CD4-positive, CD25-positive, alpha-beta regulatory T cell (primary cell): Measurements from ENCODE around the gene PTPRT. TPM values are rescaled to one million over a fixed set of nuclear protein-coding genes. Genes with fewer than 3 reads are reported as not detected.

ENCODE experiments used
- ATAC-seq, 2 donors: fragments of 150-1000 bp; cut with Tn5 transposase; one replicate each; pipeline ENCODE4 v1.10.0; 2021; ENCODE audit warnings: low read depth in 2 of 2, moderate number of reproducible peaks in 2 of 2, moderate library complexity in 1 of 2
- DNase-seq, 3 donors: peaks; one replicate each; pipeline versions ENCODE4 v3.0.0 to v3.0.0-alpha.2; 2012 to 2022; ENCODE audit warnings: mixed read lengths in 1 of 3
- H3K27ac ChIP-seq: one replicate; pipeline ENCODE4 v1.7.0; 2013; ENCODE audit warnings: mild to moderate bottlenecking, low read length; ENCODE audit not compliant: insufficient read depth, poor library complexity, severe bottlenecking
- H3K27me3 ChIP-seq: one replicate; pipeline ENCODE4 v1.7.0; 2013; ENCODE audit warnings: low read length; ENCODE audit not compliant: control insufficient read depth, insufficient read depth
- H3K36me3 ChIP-seq: one replicate; pipeline ENCODE4 v1.7.0; 2013; ENCODE audit warnings: mild to moderate bottlenecking, low read length, moderate library complexity; ENCODE audit not compliant: control insufficient read depth, insufficient read depth
- H3K4me1 ChIP-seq: 2 replicates; pipeline ENCODE4 v1.7.0; 2013; ENCODE audit warnings: mild to moderate bottlenecking, low read length; ENCODE audit not compliant: insufficient read depth, control insufficient read depth, poor library complexity, severe bottlenecking
- H3K4me3 ChIP-seq: one replicate; pipeline ENCODE4 v1.7.0; 2013; ENCODE audit warnings: low read depth, mild to moderate bottlenecking, low read length, moderate library complexity
- H3K9me3 ChIP-seq, 2 experiments: 1 replicate in 1 of 2; 2 replicates in 1 of 2; pipeline ENCODE4 v1.7.0; 2013; ENCODE audit warnings: low read length in 2 of 2, mild to moderate bottlenecking in 1 of 2, moderate library complexity in 1 of 2; ENCODE audit not compliant: control insufficient read depth in 2 of 2
- H3K27ac Mint-ChIP-seq, 3 donors: one replicate each; pipeline ENCODE4 v1.8.0; 2020 to 2022; ENCODE audit warnings: mild to moderate bottlenecking in 3 of 3, mixed read lengths in 3 of 3, moderate library complexity in 2 of 3
- H3K27me3 Mint-ChIP-seq: one replicate; pipeline ENCODE4 v1.8.0; 2022; ENCODE audit warnings: mild to moderate bottlenecking, mixed read lengths
- H3K36me3 Mint-ChIP-seq: one replicate; pipeline ENCODE4 v1.8.0; 2020; ENCODE audit warnings: mixed read lengths
- H3K4me1 Mint-ChIP-seq, 4 donors: one replicate each; pipeline ENCODE4 v1.8.0; 2020 to 2022; ENCODE audit warnings: mixed read lengths in 4 of 4, mild to moderate bottlenecking in 1 of 4
- H3K4me3 Mint-ChIP-seq, 4 donors: one replicate each; pipeline ENCODE4 v1.8.0; 2020 to 2022; ENCODE audit warnings: mild to moderate bottlenecking in 4 of 4, mixed read lengths in 4 of 4, moderate library complexity in 3 of 4
- H3K9me3 Mint-ChIP-seq, 7 donors: one replicate each; pipeline ENCODE4 v1.8.0; 2020 to 2022; ENCODE audit warnings: mixed read lengths in 7 of 7, mild to moderate bottlenecking in 3 of 7, moderate library complexity in 2 of 7
- polyA plus RNA-seq, 4 donors: library from polyadenylated mRNA; unstranded; fragments of 300-500 nt; fragmentation: Illumina TruSeq; gene quantifications; one replicate each; pipeline ENCODE4 v1.2.3, GENCODE V29; 2021
- total RNA-seq: library from RNA; stranded (reverse); gene quantifications from one replicate; pipeline ENCODE4 v1.2.3, GENCODE V29; 2022

PTPRT gene
- total and polyA plus RNA-seq, 5 donors from 2014 or later, result not detected

GRCh38 chr20:43186312-43186711 lies 3.4 kb downstream of the PTPRT start:
- Mint-ChIP-seq H3K4me1 (peaks cover 0 to 11% (median 4%) of the 10 kb centered on the region in 4 donors), H3K36me3 (no peaks in the 10 kb centered on the region), H3K27me3 (peaks cover 39% of the 10 kb centered on the region), H3K9me3 (peaks cover 0 to 3% (median 0%) of the 10 kb centered on the region in 7 donors), H3K4me3 (no peak overlapping the region), H3K27ac (no peak overlapping the region)
- peaks cover 12% of the 10 kb centered on the region for H3K27me3 ChIP-seq
- no peak overlapping the region for H3K27ac ChIP-seq
- H3K9me3 ChIP-seq, result no peaks in the 10 kb centered on the region
- no peaks in the 10 kb centered on the region for H3K36me3 ChIP-seq
- DNase-seq (no peak), ATAC-seq (no peak)
- no peaks in the 10 kb centered on the region for H3K4me1 ChIP-seq
- no peak overlapping the region for H3K4me3 ChIP-seq

GRCh38 chr20:43185901-43186300 lies 3.8 kb downstream of the PTPRT start:
- Histone ChIP-seq H3K27me3 (peaks cover 10% of the 10 kb centered on the region), H3K4me1 (no peaks in the 10 kb centered on the region), H3K4me3 (no peak overlapping the region), H3K9me3 (no peaks in the 10 kb centered on the region), H3K36me3 (no peaks in the 10 kb centered on the region), H3K27ac (no peak overlapping the region)
- H3K4me1 Mint-ChIP-seq, result peaks cover 0 to 11% (median 4%) of the 10 kb centered on the region in 4 donors
- peaks cover 35% of the 10 kb centered on the region for H3K27me3 Mint-ChIP-seq
- DNase-seq (no peak), ATAC-seq (no peak)
- H3K27ac Mint-ChIP-seq, result no peak overlapping the region
- H3K9me3 Mint-ChIP-seq, result peaks cover 0 to 3% (median 0%) of the 10 kb centered on the region in 7 donors
- H3K4me3 Mint-ChIP-seq, result no peak overlapping the region
- H3K36me3 Mint-ChIP-seq, result no peaks in the 10 kb centered on the region

GRCh38 chr20:43183536-43184070 lies 6.1 kb downstream of the PTPRT start:
- Mint-ChIP-seq H3K4me3 (no peak overlapping the region), H3K4me1 (peaks cover 0 to 11% (median 4%) of the 10 kb centered on the region in 4 donors), H3K9me3 (peaks cover 0 to 3% (median 0%) of the 10 kb centered on the region in 7 donors), H3K36me3 (no peaks in the 10 kb centered on the region), H3K27ac (no peak overlapping the region), H3K27me3 (peaks cover 35% of the 10 kb centered on the region)
- DNase-seq, result no peak
- ATAC-seq, result no peak
- Histone ChIP-seq H3K36me3 (no peaks in the 10 kb centered on the region), H3K9me3 (no peaks in the 10 kb centered on the region), H3K27me3 (peaks cover 9% of the 10 kb centered on the region), H3K4me3 (no peak overlapping the region), H3K27ac (no peak overlapping the region), H3K4me1 (no peaks in the 10 kb centered on the region)

GRCh38 chr20:43178080-43178479 lies 11.6 kb downstream of the PTPRT start:
- ATAC-seq (no peak), DNase-seq (no peak)
- Mint-ChIP-seq H3K9me3 (peaks cover 0 to 3% (median 0%) of the 10 kb centered on the region in 7 donors), H3K36me3 (no peaks in the 10 kb centered on the region), H3K27ac (no peak overlapping the region), H3K4me3 (no peak overlapping the region), H3K4me1 (no peaks in the 10 kb centered on the region), H3K27me3 (peaks cover 10% of the 10 kb centered on the region)
- Histone ChIP-seq H3K36me3 (no peaks in the 10 kb centered on the region), H3K27ac (no peak overlapping the region), H3K27me3 (no peaks in the 10 kb centered on the region), H3K9me3 (peaks cover 0 to 4% of the 10 kb centered on the region in 2 experiments), H3K4me3 (no peak overlapping the region), H3K4me1 (no peaks in the 10 kb centered on the region)

- no peaks in the 10 kb centered on the region for H3K27me3 ChIP-seq
- Mint-ChIP-seq H3K27me3 (peaks cover 7% of the 10 kb centered on the region), H3K4me1 (no peaks in the 10 kb centered on the region), H3K27ac (no peak overlapping the region), H3K4me3 (no peak overlapping the region), H3K36me3 (no peaks in the 10 kb centered on the region), H3K9me3 (peaks cover 0 to 2% (median 0%) of the 10 kb centered on the region in 7 donors)
- H3K27ac ChIP-seq, result no peak overlapping the region
- peaks cover 0 to 4% of the 10 kb centered on the region in 2 experiments for H3K9me3 ChIP-seq
- no peak overlapping the region for H3K4me3 ChIP-seq
- ATAC-seq, result no peak
- H3K36me3 ChIP-seq, result no peaks in the 10 kb centered on the region
- DNase-seq, result no peak
- H3K4me1 ChIP-seq, result no peaks in the 10 kb centered on the region
Measured at GRCh38 chr20:43176726-43177125, 13.0 kb downstream of the PTPRT start.

- H3K36me3 ChIP-seq, result no peaks in the 10 kb centered on the region
- H3K9me3 ChIP-seq, result peaks cover 0 to 1% of the 10 kb centered on the region in 2 experiments
- no peaks in the 10 kb centered on the region for H3K4me1 Mint-ChIP-seq
- no peak for DNase-seq
- no peak overlapping the region for H3K4me3 Mint-ChIP-seq
- H3K27ac ChIP-seq, result no peak overlapping the region
- H3K27me3 Mint-ChIP-seq, result no peaks in the 10 kb centered on the region
- no peak overlapping the region for H3K27ac Mint-ChIP-seq
- H3K4me3 ChIP-seq, result no peak overlapping the region
- H3K9me3 Mint-ChIP-seq, result no peaks in the 10 kb centered on the region
- H3K36me3 Mint-ChIP-seq, result no peaks in the 10 kb centered on the region
- H3K27me3 ChIP-seq, result no peaks in the 10 kb centered on the region
- ATAC-seq, result no peak
- H3K4me1 ChIP-seq, result no peaks in the 10 kb centered on the region
Measured at GRCh38 chr20:43171930-43172329, 17.8 kb downstream of the PTPRT start.

- H3K27ac Mint-ChIP-seq, result no peak overlapping the region
- no peaks in the 10 kb centered on the region for H3K9me3 Mint-ChIP-seq
- no peaks in the 10 kb centered on the region for H3K9me3 ChIP-seq
- DNase-seq (no peak), ATAC-seq (no peak)
- no peaks in the 10 kb centered on the region for H3K27me3 Mint-ChIP-seq
- H3K36me3 ChIP-seq, result no peaks in the 10 kb centered on the region
- H3K27me3 ChIP-seq, result no peaks in the 10 kb centered on the region
- H3K27ac ChIP-seq, result no peak overlapping the region
- H3K4me1 Mint-ChIP-seq, result no peaks in the 10 kb centered on the region
- H3K36me3 Mint-ChIP-seq, result no peaks in the 10 kb centered on the region
- no peak overlapping the region for H3K4me3 Mint-ChIP-seq
- no peak overlapping the region for H3K4me3 ChIP-seq
- H3K4me1 ChIP-seq, result no peaks in the 10 kb centered on the region
Measured at GRCh38 chr20:43170771-43171170, 18.9 kb downstream of the PTPRT start.

- H3K27me3 Mint-ChIP-seq, result no peaks in the 10 kb centered on the region
- no peak overlapping the region for H3K4me3 Mint-ChIP-seq
- H3K9me3 ChIP-seq, result no peaks in the 10 kb centered on the region
- no peaks in the 10 kb centered on the region for H3K4me1 ChIP-seq
- no peaks in the 10 kb centered on the region for H3K36me3 ChIP-seq
- no peaks in the 10 kb centered on the region for H3K36me3 Mint-ChIP-seq
- H3K27ac Mint-ChIP-seq, result no peak overlapping the region
- H3K27me3 ChIP-seq, result no peaks in the 10 kb centered on the region
- peaks cover 0 to 1% (median 0%) of the 10 kb centered on the region in 7 donors for H3K9me3 Mint-ChIP-seq
- no peak for ATAC-seq
- no peaks in the 10 kb centered on the region for H3K4me1 Mint-ChIP-seq
- DNase-seq, result no peak
- H3K27ac ChIP-seq, result no peak overlapping the region
- H3K4me3 ChIP-seq, result no peak overlapping the region
Measured at GRCh38 chr20:43167615-43168014, 22.1 kb downstream of the PTPRT start.
